SK-N-SH (cell line): ENCODE results near the gene WIZ. TPM values are rescaled to one million over a fixed set of nuclear protein-coding genes. Genes with fewer than 3 reads are reported as not detected.

Source experiments
- CTCF ChIA-PET: fragments of 300-600, 350-600 bp; formaldehyde crosslinking; extraction: SDS; loops from one replicate; lab custom pipeline; 2021; lab: Yijun Ruan, JAX
- POLR2A ChIA-PET: fragments of 350-600 bp; sonication (Branson Sonifier 250); formaldehyde crosslinking; extraction: SDS; loops from one replicate; lab custom pipeline; 2020; ENCODE audit warnings: antibody characterized with exemption, inconsistent platforms; lab: Yijun Ruan, JAX
- DNase-seq: peaks from one replicate; pipeline ENCODE4 v3.0.0; 2012
- H2AFZ ChIP-seq: fragments of 200-600 bp; sonication (generic); 2 replicates; pipeline ENCODE4 v1.8.1; 2016; ENCODE audit warnings: antibody characterized with exemption, mild to moderate bottlenecking, low read depth
- H3F3A ChIP-seq: fragments of 200-600 bp; sonication (generic); replicated peaks from 2 replicates; pipeline ENCODE3; 2016; ENCODE audit warnings: antibody characterized with exemption, mild to moderate bottlenecking; ENCODE audit not compliant: insufficient read depth
- H3K27ac ChIP-seq, 2 experiments: fragments of 200-500 bp in 1 of 2; fragments of 200-600 bp in 1 of 2; sonication (Bioruptor generic) in 1 of 2; sonication (generic), shearing (Covaris generic) in 1 of 2; 2 replicates each; pipeline versions ENCODE4 v1.5.1 to v1.6.1; 2014 to 2016; ENCODE audit warnings: low read depth in 2 of 2, inconsistent platforms in 1 of 2, low read length in 1 of 2, mild to moderate bottlenecking in 1 of 2, mixed read lengths in 1 of 2
- H3K27me3 ChIP-seq: fragments of 200-600 bp; sonication (generic), shearing (Covaris generic); 2 replicates; pipeline ENCODE4 v1.6.1; 2016; ENCODE audit warnings: mixed run types; ENCODE audit not compliant: insufficient read depth
- H3K36me3 ChIP-seq, 2 experiments: fragments of 200-500 bp in 1 of 2; fragments of 200-600 bp in 1 of 2; sonication (Bioruptor generic) in 1 of 2; sonication (generic) in 1 of 2; replicated peaks in 1 of 2; 2 replicates each; pipeline versions ENCODE3 to v1.5.1; 2014 to 2016; ENCODE audit warnings: low read length in 1 of 2, mild to moderate bottlenecking in 1 of 2; ENCODE audit not compliant: insufficient read depth in 2 of 2, control insufficient read depth in 1 of 2
- H3K4me1 ChIP-seq, 2 experiments: fragments of 200-500 bp in 1 of 2; fragments of 200-600 bp in 1 of 2; sonication (Bioruptor generic) in 1 of 2; sonication (generic), shearing (Covaris generic) in 1 of 2; 2 replicates each; pipeline versions ENCODE4 v1.5.1 to v1.6.1; 2014 to 2016; ENCODE audit warnings: low read depth in 1 of 2, low read length in 1 of 2, mixed run types in 1 of 2; ENCODE audit not compliant: insufficient read depth in 2 of 2, control insufficient read depth in 1 of 2
- H3K4me2 ChIP-seq: fragments of 200-600 bp; sonication (generic), shearing (Covaris generic); 2 replicates; pipeline ENCODE4 v1.6.1; 2017; ENCODE audit warnings: mixed run types
- H3K4me3 ChIP-seq, 2 experiments: fragments of 200-500 bp in 1 of 2; fragments of 200-600 bp in 1 of 2; sonication (Bioruptor generic) in 1 of 2; sonication (generic), shearing (Covaris generic) in 1 of 2; 2 replicates each; pipeline versions ENCODE4 v1.5.1 to v1.8.1; 2014 to 2016; ENCODE audit warnings: low read depth in 2 of 2, inconsistent platforms in 1 of 2, low read length in 1 of 2, mild to moderate bottlenecking in 1 of 2, mixed read lengths in 1 of 2, moderate library complexity in 1 of 2
- H3K79me2 ChIP-seq: fragments of 200-600 bp; sonication (generic); 2 replicates; pipeline ENCODE4 v1.8.1; 2017; ENCODE audit warnings: mild to moderate bottlenecking; ENCODE audit not compliant: insufficient read depth
- H3K9ac ChIP-seq: fragments of 200-600 bp; sonication (generic); 2 replicates; pipeline ENCODE4 v1.6.1; 2017; ENCODE audit warnings: mixed run types
- H3K9me2 ChIP-seq: fragments of 200-600 bp; sonication (generic); 2 replicates; pipeline ENCODE4 v1.6.1; 2017; ENCODE audit warnings: mixed run types
- H3K9me3 ChIP-seq: fragments of 200-600 bp; sonication (generic); 2 replicates; pipeline ENCODE4 v1.6.1; 2017; ENCODE audit warnings: mixed run types, mild to moderate bottlenecking, moderate library complexity
- H4K20me1 ChIP-seq: fragments of 200-600 bp; sonication (generic); 2 replicates; pipeline ENCODE4 v1.6.1; 2017; ENCODE audit warnings: mild to moderate bottlenecking, mixed run types; ENCODE audit not compliant: insufficient read depth
- CTCF ChIP-seq: fragments of 200-600 bp; sonication (generic); IDR thresholded peaks from 2 replicates; pipeline ENCODE4 v1.6.1; 2017; ENCODE audit warnings: antibody characterized with exemption, mild to moderate bottlenecking, moderate library complexity
- FOSL2 ChIP-seq: IDR thresholded peaks from 2 replicates; pipeline ENCODE4 v1.4.0; 2012; ENCODE audit warnings: low read depth, mild to moderate bottlenecking, moderate library complexity, borderline replicate concordance
- FOXJ3 ChIP-seq: sonication (generic); formaldehyde crosslinking; IDR thresholded peaks from 2 replicates; pipeline ENCODE4 v1.5.1; 2020; ENCODE audit warnings: mild to moderate bottlenecking, missing genetic modification reagents
- JUND ChIP-seq: IDR thresholded peaks from 2 replicates; pipeline ENCODE4 v1.4.0; 2012
- MAX ChIP-seq: IDR thresholded peaks from 2 replicates; pipeline ENCODE4 v1.4.0; 2012; ENCODE audit warnings: low read depth
- MEF2A ChIP-seq: IDR thresholded peaks from 2 replicates; pipeline ENCODE4 v1.4.0; 2012; ENCODE audit warnings: low read depth, borderline replicate concordance
- NRF1 ChIP-seq: IDR thresholded peaks from 2 replicates; pipeline ENCODE4 v1.6.1; 2012; ENCODE audit warnings: low read depth, mild to moderate bottlenecking, low read length
- RAD21 ChIP-seq: IDR thresholded peaks from 2 replicates; pipeline ENCODE4 v1.6.1; 2012; ENCODE audit warnings: mild to moderate bottlenecking, low read length
- SMC3 ChIP-seq: IDR thresholded peaks from 2 replicates; pipeline ENCODE4 v1.6.1; 2012; ENCODE audit warnings: low read depth, low read length, improper control_type of control experiment
- USF2 ChIP-seq: fragments of 150-350 bp; IDR thresholded peaks from 2 replicates; pipeline ENCODE4 v1.6.1; 2017; ENCODE audit warnings: antibody characterized with exemption, low read length, low read depth, borderline replicate concordance
- ZBTB33 ChIP-seq: IDR thresholded peaks from 2 replicates; pipeline ENCODE4 v1.4.0; 2012; ENCODE audit warnings: low read depth, borderline replicate concordance
- WGBS: methylation state at CpG from one replicate; pipeline ENCODE4 v1.1.6; 2017; ENCODE audit warnings: low lambda C conversion rate; 5-methylcytosine and 5-hydroxymethylcytosine counted together
- polyA plus RNA-seq, 3 experiments: library from polyadenylated mRNA; depleted of rRNA; stranded (reverse); fragments of >200 nt; gene quantifications; 2 replicates each; pipeline ENCODE4 v1.2.3, GENCODE V29; 2012
- TF ChIP-seq, protein P1 (sequence below): IDR thresholded peaks from 2 replicates; pipeline ENCODE4 v1.6.1; 2012; ENCODE audit warnings: mild to moderate bottlenecking, low read depth, low read length, moderate library complexity
- TF ChIP-seq, protein P2 (sequence below): IDR thresholded peaks from 2 replicates; pipeline ENCODE4 v1.4.0; 2012; ENCODE audit warnings: low read depth, borderline replicate concordance

Gene WIZ
- polyA plus RNA-seq, 1 of the 3 experiments (the other 2 are of a cell fraction): 15.5 TPM

GRCh38 chr19:15445807-15446376 lies 3.9 kb downstream of the WIZ start:
- Histone ChIP-seq H3K9ac (no peak overlapping the region), H3K4me3 (no peak overlapping the region), H3K36me3 (no peaks in the 10 kb centered on the region), H3K79me2 (no peaks in the 10 kb centered on the region), H2AFZ (no peak overlapping the region), H3K9me3 (no peaks in the 10 kb centered on the region), H3K27ac (no peak overlapping the region), H3K4me2 (no peak overlapping the region), H3K27me3 (no peaks in the 10 kb centered on the region), H3K9me2 (no peaks in the 10 kb centered on the region), H4K20me1 (no peaks in the 10 kb centered on the region), H3F3A (peaks cover 9% of the 10 kb centered on the region)
- 77% methylated on average over 5 of the region's 7 CpGs for WGBS
- ChIA-PET CTCF (no interaction called here), POLR2A (no interaction called here)
- no peak for DNase-seq
- TF ChIP-seq NRF1 (no peak), SMC3 (no peak), MEF2A (no peak), MAX (no peak), RAD21 (no peak), FOXJ3 (CRISPR knock-in tag) (no peak), JUND (no peak)
- TF ChIP-seq, protein P1, sequence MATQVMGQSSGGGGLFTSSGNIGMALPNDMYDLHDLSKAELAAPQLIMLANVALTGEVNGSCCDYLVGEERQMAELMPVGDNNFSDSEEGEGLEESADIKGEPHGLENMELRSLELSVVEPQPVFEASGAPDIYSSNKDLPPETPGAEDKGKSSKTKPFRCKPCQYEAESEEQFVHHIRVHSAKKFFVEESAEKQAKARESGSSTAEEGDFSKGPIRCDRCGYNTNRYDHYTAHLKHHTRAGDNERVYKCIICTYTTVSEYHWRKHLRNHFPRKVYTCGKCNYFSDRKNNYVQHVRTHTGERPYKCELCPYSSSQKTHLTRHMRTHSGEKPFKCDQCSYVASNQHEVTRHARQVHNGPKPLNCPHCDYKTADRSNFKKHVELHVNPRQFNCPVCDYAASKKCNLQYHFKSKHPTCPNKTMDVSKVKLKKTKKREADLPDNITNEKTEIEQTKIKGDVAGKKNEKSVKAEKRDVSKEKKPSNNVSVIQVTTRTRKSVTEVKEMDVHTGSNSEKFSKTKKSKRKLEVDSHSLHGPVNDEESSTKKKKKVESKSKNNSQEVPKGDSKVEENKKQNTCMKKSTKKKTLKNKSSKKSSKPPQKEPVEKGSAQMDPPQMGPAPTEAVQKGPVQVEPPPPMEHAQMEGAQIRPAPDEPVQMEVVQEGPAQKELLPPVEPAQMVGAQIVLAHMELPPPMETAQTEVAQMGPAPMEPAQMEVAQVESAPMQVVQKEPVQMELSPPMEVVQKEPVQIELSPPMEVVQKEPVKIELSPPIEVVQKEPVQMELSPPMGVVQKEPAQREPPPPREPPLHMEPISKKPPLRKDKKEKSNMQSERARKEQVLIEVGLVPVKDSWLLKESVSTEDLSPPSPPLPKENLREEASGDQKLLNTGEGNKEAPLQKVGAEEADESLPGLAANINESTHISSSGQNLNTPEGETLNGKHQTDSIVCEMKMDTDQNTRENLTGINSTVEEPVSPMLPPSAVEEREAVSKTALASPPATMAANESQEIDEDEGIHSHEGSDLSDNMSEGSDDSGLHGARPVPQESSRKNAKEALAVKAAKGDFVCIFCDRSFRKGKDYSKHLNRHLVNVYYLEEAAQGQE: no peak
- TF ChIP-seq, protein P2, sequence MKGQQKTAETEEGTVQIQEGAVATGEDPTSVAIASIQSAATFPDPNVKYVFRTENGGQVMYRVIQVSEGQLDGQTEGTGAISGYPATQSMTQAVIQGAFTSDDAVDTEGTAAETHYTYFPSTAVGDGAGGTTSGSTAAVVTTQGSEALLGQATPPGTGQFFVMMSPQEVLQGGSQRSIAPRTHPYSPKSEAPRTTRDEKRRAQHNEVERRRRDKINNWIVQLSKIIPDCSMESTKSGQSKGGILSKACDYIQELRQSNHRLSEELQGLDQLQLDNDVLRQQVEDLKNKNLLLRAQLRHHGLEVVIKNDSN: no peak
- TF ChIP-seq, all 33 proteins: peak for 0
- peaks cover 0 to 10% of the 10 kb centered on the region in 2 experiments; a peak in 1 of 4 replicates for H3K4me1 ChIP-seq

GRCh38 chr19:15445227-15445605 lies 4.5 kb downstream of the WIZ start:
- no peak for TF ChIP-seq ZBTB33
- no peak for TF ChIP-seq FOSL2
- TF ChIP-seq CTCF: no peak
- TF ChIP-seq USF2: no peak
- H2AFZ ChIP-seq: no peak overlapping the region
- H3K9me2 ChIP-seq: no peaks in the 10 kb centered on the region
- peaks cover 0 to 9% of the 10 kb centered on the region in 2 experiments; a peak in 1 of 4 replicates for H3K4me1 ChIP-seq
- DNase-seq: no peak
- CTCF ChIA-PET: no interaction called here
- H3K79me2 ChIP-seq: no peaks in the 10 kb centered on the region
- H3K9me3 ChIP-seq: no peaks in the 10 kb centered on the region
- no peak overlapping the region for H3K4me2 ChIP-seq
- H4K20me1 ChIP-seq: no peaks in the 10 kb centered on the region
- H3K27me3 ChIP-seq: no peaks in the 10 kb centered on the region
- 83% methylated on average over 7 of the region's 9 CpGs for WGBS
- H3K4me3 ChIP-seq: no peak overlapping the region
- peaks cover 2% of the 10 kb centered on the region for H3F3A ChIP-seq
- POLR2A ChIA-PET: no interaction called here
- no peak overlapping the region for H3K27ac ChIP-seq
- H3K36me3 ChIP-seq: no peaks in the 10 kb centered on the region
- H3K9ac ChIP-seq: no peak overlapping the region
